ENCODE results near the gene CAVIN2.

The CAVIN2 gene

GRCh38 chr2:191838526-191838925, 8.4 kb downstream of the CAVIN2 start:
- DNase-seq = no peak

- DNase-seq = no peak
Observed at GRCh38 chr2:191836853-191837769, 9.8 kb downstream of the CAVIN2 start.

GRCh38 chr2:191836471-191836852, 10.4 kb downstream of the CAVIN2 start:
- no peak for DNase-seq

GRCh38 chr2:191835539-191836350, 11.1 kb downstream of the CAVIN2 start:
- DNase-seq = no peak

DNA sequence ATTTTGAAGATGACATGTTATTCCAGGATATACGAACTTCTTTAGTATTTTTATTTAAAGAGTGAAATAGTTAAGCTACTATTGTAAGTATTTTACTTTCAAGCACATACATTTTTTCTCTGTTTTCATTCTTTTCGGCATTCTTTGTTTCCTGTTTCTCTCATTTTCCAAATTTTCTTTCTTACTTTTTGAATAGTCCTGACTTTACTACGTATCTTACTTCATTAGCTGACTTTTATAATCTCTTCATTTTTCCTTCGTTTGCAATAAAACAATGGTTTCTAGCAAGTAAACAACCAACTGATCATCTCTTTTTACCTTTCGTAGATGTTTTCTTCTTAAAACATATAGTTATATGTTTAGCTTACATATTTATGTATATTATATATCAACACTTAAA, 11.8 kb downstream of the CAVIN2 start:
- no peak for DNase-seq

GRCh38 chr2:191833356-191833755, 13.5 kb downstream of the CAVIN2 start:
- no peak for DNase-seq

- DNase-seq = no peak
Observed at GRCh38 chr2:191832668-191833067, 14.2 kb downstream of the CAVIN2 start.

- no peak for DNase-seq
Observed at GRCh38 chr2:191831410-191831994, 15.4 kb downstream of the CAVIN2 start.

GRCh38 chr2:191824398-191824797, 22.5 kb downstream of the CAVIN2 start:
- no peak for DNase-seq

GRCh38 chr2:191821078-191821477, 25.8 kb downstream of the CAVIN2 start:
- DNase-seq = no peak

- no peak for DNase-seq
Observed at GRCh38 chr2:191818725-191819350, 28.1 kb downstream of the CAVIN2 start.

DNA sequence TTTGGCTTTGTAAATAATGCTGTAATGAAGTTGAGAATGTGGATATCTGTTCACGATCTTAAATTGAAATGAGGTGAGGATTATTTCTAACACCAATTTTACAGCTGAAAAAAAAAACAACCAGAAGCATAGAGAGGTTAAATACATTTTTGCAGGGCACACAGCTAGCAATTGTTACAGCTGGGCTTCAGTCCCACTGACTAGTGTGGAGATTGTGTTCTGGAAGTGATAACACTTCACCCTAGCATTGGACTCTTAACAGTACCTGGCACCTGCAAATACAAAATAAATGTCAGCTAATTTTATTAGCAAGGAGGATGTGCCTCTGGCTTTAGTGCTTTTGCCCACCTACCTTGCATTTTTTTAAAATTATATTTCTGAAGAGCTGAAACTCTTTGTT, 28.8 kb downstream of the CAVIN2 start:
- DNase-seq = no peak

DNA sequence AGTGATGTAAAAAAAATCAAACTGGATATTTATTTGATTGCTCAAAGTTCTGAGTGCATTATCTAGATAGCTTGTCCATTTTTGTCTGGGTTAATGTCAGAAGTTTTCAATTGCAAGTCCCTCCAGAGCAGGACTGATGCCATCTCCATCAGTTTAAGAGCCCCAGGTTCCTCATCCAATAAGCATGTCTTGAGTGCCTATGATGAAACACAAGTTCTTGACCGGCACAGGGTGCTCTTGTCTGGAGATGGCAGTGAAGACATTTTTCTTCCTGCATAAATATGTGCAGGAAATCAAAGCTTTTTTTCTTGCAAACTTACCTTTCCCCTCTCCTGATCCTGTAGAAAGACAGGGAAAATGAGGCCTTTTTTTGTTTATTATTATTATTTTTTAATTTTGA, 31.9 kb downstream of the CAVIN2 start:
- DNase-seq = no peak

GRCh38 chr2:191813943-191814342, 32.9 kb downstream of the CAVIN2 start:
- DNase-seq = no peak

DNA sequence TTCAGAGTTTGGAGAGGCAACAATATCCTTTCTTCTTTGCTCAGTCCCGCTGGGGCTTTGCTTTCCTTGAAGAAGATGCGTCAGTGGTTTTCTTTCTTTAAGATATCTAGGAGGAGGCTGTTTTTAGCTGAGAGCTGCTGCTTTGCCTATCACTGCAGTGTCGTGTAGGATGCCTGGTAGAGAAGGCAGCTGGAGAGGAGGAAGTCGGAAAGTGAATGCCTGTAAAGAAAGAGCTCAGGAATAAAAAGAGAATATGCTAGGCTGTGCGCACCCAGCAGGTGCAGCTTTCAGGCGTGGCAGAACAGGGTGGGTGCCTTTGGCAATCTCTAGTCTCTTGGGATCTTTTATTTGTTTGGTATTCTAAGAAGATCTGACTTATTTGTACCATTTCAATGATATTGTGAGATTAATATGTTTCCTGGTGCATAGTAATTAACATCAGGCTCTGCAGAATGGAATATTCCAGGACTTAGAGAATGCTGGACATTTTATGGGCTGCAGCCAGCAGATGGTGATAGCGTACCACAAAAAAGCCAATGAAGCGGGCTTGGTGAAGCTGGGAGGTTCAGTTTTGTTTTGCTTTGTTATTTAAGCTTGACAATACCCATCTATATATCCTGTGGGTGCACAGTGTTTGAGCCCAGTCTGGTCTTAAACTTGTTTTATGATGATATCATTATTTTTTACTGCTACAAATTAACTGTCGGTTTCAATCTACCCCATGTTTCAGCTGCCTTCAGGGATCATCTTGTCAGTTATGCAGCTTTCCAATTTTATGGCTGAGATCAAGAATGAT, 34.9 kb downstream of the CAVIN2 start:
- DNase-seq = peak; percentile 25 to 39

DNA sequence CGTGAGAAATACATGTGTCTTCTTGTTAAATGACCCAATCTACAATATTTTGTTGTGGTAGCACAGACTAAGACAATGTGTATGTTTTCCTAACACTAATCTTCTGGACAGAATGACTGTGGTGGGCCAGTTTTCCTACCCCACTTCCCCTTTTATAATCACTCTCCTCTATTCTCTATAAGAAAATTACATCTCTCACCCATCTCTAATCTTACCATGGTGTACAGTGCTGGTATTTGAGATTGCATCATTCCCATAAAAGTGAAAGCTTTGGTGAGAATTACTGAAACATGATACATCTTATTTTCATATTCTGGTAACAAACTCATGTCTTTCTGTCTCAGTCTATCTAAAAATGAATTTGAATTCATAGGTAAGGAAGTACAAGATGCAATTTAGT, 40.5 kb downstream of the CAVIN2 start:
- DNase-seq = no peak

GRCh38 chr2:191804766-191805165, 42.1 kb downstream of the CAVIN2 start:
- DNase-seq = no peak

GRCh38 chr2:191803007-191803406, 43.9 kb downstream of the CAVIN2 start:
- DNase-seq = no peak

GRCh38 chr2:191802180-191802579, 44.7 kb downstream of the CAVIN2 start:
- no peak for DNase-seq

DNA sequence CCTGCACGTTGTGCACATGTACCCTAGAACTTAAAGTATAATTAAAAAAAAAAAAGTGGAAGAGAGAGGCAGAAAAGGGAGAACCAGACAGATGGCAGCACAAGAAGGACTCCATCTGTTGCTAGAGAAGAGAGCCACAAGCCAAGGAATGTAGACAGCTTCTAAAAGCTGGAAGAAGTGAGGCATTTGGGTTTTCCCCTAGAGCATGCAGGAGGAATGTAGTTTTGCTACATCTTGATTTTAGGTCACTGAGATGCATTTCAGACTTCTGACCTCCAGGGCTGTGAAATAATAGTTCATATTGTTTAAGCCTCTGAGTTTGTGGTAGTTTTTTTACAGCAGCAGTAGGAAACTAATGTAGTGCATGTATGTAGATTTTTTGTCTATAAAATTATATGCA, 46.0 kb downstream of the CAVIN2 start:
- DNase-seq = no peak

GRCh38 chr2:191799526-191799925, 47.4 kb downstream of the CAVIN2 start:
- DNase-seq = no peak

All from stimulated activated CD4-positive, alpha-beta T cell treated with anti-CD3 and anti-CD28 coated beads, Interleukin-2, amount 100 ng/mL, for 48 hours (primary cell).